GM19238 (cell line): Measurements from ENCODE around the gene TMED4.

Experiments used
- DNase-seq: peaks from one replicate; pipeline ENCODE4 v3.0.0; 2011; ENCODE audit warnings: low spot score; ENCODE audit not compliant: insufficient read length

The TMED4 gene

GRCh38 chr7:44581879-44582603 is at the start of gene TMED4:
TMED4 (minus strand) TSS chr7:44582231; CDS start chr7:44582206, 25 bp downstream.
- peak; percentile 97 for DNase-seq

- DNase-seq = no peak
Measured at GRCh38 chr7:44631458-44632115, 49.6 kb upstream of the TMED4 start.

DNA sequence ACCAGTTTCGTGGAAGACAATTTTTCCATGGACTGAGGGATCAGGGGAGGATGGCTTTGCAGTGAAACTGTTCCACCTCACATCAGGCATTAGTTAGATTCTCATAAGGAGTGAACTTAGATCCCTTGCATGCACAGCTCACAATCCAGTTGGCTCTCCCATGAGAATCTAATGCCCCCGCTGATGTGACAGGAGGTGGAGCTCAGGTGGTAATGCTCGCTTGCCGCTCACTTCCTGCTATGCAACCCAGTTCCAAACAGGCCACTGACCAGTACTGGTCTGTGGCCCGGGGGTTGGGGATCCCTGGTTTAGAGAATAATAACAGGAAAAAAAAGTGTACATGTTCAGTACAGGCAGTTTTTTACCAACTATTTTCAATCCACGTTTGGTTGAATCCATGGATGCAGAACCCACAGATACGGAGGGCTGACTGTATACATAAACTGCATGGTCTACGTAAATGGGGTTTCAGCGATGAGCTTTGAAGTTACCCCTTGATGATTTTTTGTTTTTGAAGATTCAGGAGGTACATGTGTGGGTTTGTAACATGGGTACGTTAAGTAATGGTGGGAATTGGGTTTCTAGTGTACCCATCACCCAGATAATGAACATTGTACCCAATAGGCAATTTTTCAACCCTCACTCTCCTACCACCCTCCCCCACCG is 48.9 kb upstream of the TMED4 start:
- no peak for DNase-seq

- DNase-seq = peak; percentile 25
Measured at GRCh38 chr7:44629829-44630522, 47.9 kb upstream of the TMED4 start.

- DNase-seq = no peak
Measured at GRCh38 chr7:44626620-44627019, 44.6 kb upstream of the TMED4 start.

- no peak for DNase-seq
Measured at GRCh38 chr7:44625526-44626471, 43.8 kb upstream of the TMED4 start.

- DNase-seq = no peak
Measured at GRCh38 chr7:44624318-44624717, 42.3 kb upstream of the TMED4 start.

DNA sequence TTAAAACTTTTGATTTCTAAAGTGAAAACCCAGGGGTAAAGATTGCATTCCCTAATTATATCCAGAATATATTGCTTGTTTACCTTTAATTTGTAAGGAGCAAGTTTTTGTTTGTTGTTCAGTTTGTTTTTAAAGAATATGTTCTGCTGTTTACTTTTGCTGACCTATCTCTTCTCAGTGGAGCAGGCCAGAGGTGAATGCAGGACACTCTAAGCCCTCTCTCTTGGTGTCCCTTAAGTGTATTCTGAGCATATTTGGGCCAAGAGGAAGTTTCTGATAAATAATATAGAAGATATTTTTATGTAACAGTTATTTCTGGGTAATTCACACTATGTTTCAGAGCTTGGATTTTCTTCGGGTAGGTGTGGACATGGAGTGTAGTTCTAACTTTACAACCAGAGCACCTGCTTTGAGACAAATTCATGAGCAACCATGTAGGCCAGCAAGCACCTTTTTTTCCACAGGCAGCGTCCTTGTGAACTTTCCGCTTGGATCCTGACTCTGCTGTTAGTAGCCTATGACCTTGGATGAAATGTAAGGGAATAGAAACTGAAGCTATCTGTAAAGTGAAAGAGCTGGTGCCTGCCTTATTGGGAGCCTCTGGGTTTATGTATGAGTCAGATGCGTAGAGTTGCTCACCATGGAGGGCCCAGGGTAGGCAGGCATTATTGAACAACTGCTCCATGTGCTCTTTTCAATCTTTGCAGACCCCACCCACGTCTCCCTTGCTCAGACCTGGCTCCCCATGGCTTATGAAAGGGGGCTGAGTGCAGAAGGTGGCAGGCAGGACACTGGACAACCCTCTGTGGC is 40.5 kb upstream of the TMED4 start:
- DNase-seq = peak; percentile 32

GRCh38 chr7:44621750-44622103 is 39.7 kb upstream of the TMED4 start:
- no peak for DNase-seq

DNA sequence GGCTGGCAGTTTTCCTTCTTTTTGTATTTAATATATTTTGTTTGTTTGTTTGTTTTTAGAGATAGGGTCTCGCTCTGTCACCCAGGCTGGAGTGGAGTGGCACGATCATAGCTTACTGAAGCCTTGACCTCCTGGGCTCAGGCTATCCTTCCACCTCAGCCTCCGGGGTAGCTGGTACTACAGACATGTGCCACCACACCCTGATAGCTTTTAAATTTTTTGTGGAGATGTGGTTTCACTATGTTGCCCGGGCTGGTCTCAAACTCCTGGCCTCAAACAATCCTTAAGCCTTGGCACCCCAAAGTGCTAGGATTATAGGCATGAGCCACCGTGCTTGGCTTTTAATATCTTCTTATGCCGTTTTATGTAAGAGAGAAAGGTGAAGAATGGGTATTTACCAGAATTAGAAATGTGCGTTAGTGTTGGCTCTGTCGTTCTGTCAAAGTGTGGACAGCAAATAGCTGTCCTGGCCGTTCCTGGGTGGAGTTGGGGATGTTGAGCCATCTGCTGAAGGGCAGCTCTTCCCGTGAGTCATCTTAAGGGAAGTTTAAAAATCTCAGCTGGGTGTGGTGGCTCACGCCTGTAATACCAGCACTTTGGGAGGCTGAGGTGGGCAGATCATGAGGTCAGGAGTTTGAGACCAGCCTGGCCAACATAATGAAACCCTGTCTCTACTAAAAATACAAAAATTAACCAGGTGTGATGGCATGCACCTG is 39.2 kb upstream of the TMED4 start:
- DNase-seq = no peak

DNA sequence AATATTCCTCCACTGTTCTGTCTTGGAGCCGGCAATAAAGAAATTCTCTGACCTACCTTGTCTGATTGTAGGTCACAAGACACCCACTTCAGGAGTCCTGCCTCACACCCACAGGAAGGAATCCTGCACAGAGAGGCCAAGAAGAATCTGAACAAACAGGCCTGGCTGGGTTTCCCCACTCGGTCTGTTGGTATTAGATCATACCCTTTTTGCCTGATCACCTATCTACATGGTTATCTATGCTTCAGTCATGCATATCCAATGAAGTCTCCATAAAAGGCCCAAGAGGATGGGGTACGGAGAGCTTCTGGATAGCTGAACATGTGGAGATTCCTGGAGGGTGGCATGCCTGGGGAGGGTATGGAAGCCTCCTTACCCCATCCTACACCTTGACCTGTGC is 36.7 kb upstream of the TMED4 start:
- no peak for DNase-seq

GRCh38 chr7:44618045-44618444 is 36.0 kb upstream of the TMED4 start:
- DNase-seq = no peak

- no peak for DNase-seq
Measured at GRCh38 chr7:44617225-44617890, 35.3 kb upstream of the TMED4 start.

DNA sequence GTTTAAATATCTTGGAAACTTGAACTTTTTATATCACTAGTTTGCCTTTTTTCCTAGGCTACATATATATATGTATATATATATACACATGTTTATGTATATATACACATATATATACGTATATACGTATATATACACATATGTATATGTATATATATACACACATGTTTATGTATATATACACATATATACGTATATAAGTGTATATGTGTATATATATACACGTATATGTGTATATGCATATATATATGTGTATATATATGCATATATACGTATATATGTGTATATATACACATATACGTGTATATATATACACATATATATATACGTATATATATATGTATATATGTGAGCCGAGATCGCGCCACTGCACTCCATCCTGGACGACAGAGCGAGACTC is 34.5 kb upstream of the TMED4 start:
- no peak for DNase-seq

DNA sequence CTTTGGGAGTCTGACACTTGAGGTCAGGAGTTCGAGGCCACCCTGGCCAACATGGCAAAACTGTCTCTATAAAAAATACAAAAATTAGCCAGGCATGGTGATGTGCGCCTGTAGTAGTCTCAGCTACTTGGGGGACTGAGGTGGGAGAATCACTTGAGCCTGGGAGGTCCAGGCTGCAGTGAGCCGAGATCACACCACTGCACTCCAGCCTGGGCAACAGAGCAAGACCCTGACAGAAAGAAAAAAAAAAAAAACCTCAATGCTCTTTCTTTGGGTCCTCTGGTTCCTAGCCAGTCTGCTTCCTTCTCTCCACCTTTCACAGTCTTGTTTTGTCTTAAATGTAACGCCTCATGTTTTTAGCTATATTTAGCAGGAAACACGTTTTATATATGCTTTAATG is 33.8 kb upstream of the TMED4 start:
- no peak for DNase-seq

DNA sequence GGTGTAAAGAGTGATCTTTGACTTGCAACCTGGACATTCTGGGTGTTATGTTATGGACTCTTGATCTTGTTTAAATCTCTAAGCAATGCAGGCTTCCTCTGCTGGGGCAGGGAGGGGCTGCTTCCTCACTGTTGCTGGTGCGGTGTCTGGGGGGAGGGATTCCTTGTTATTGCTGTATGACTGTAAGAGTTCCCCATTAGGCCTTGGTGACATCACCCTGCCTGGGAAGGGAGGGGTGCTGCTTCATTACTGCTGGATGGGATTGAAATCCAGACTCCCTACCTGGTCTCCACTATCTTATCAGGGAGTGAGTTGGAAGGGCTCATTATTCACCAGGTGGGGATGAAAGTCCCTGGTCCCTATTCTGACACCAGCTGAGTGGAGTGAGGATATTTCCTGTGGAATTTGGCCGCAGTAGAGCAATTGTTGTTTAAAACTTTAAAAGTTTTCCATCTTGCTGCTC is 33.1 kb upstream of the TMED4 start:
- no peak for DNase-seq

DNA sequence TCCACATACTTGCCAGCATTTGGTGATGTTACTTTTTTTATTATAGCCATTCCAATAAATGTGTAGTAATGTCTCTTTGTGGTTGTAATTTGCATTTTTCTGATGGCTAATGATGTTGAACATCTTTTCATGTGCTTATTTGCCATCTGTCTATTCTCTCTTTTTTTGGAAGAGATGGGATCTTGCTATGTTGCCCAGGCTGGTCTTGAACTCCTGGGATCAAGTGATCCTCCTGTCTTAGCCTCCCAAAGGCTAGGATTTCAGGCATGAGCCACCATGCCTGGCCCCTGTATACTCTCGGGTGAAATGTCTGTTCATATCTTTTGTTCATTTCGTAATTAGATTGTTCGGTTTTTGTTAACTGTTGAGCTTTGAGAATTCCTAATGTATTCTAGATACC is 27.8 kb upstream of the TMED4 start:
- DNase-seq = no peak

- no peak for DNase-seq
Measured at GRCh38 chr7:44608916-44609648, 27.1 kb upstream of the TMED4 start.
